ENCODE results near the gene EXPH5.
A peak's percentile ranks its signal among the peaks of the same experiment; 100 is the strongest.

The EXPH5 gene

GRCh38 chr11:108565653-108566052, 27.9 kb downstream of the EXPH5 start:
- in situ Hi-C loops (cut with MboI; ENCODE audit: low sequenced_read_pairs): no loop called here
- Histone ChIP-seq H3K4me1 (no peaks in the 10 kb centered on the region), H3K9me3 (no peaks in the 10 kb centered on the region), H3K27me3 (ENCODE audit: low read depth) (no peaks in the 10 kb centered on the region), H3K36me3 (replicated peaks) (no peaks in the 10 kb centered on the region), H3K4me3 (no peak overlapping the region)
- no peak for DNase-seq (ENCODE audit: low spot score in 2 of 2)

- Histone ChIP-seq H3K9me3 (no peaks in the 10 kb centered on the region), H3K27me3 (ENCODE audit: low read depth) (no peaks in the 10 kb centered on the region), H3K4me3 (no peak overlapping the region), H3K36me3 (replicated peaks) (no peaks in the 10 kb centered on the region), H3K4me1 (no peaks in the 10 kb centered on the region)
- no peak for DNase-seq (ENCODE audit: low spot score in 2 of 2)
- in situ Hi-C loops (cut with MboI; ENCODE audit: low sequenced_read_pairs): no loop called here
Observed at GRCh38 chr11:108562746-108563581, 30.6 kb downstream of the EXPH5 start.

- H3K27me3 ChIP-seq (ENCODE audit: low read depth): no peaks in the 10 kb centered on the region
- in situ Hi-C loops (cut with MboI; ENCODE audit: low sequenced_read_pairs): no loop called here
Observed at GRCh38 chr11:108561535-108561991, 32.0 kb downstream of the EXPH5 start.

GRCh38 chr11:108559904-108560303, 33.7 kb downstream of the EXPH5 start:
- no peaks in the 10 kb centered on the region for H3K4me1 ChIP-seq
- no peak overlapping the region for H3K4me3 ChIP-seq
- H3K27me3 ChIP-seq (ENCODE audit: low read depth): no peaks in the 10 kb centered on the region
- no peaks in the 10 kb centered on the region for H3K9me3 ChIP-seq
- in situ Hi-C loops (cut with MboI; ENCODE audit: low sequenced_read_pairs): no loop called here
- no peaks in the 10 kb centered on the region for H3K36me3 ChIP-seq (replicated peaks)
- DNase-seq (ENCODE audit: low spot score in 2 of 2): no peak

More at GRCh38 chr11:108561535-108561991, 32.0 kb downstream of the EXPH5 start:
- DNase-seq (ENCODE audit: low spot score in 2 of 2): no peak
- H3K36me3 ChIP-seq (replicated peaks): no peaks in the 10 kb centered on the region
- H3K4me3 ChIP-seq: no peak overlapping the region
- H3K4me1 ChIP-seq: no peaks in the 10 kb centered on the region
- no peaks in the 10 kb centered on the region for H3K9me3 ChIP-seq

GRCh38 chr11:108559340-108559739, 34.2 kb downstream of the EXPH5 start:
- Histone ChIP-seq H3K4me1 (no peaks in the 10 kb centered on the region), H3K9me3 (no peaks in the 10 kb centered on the region), H3K4me3 (no peak overlapping the region), H3K27me3 (ENCODE audit: low read depth) (no peaks in the 10 kb centered on the region), H3K36me3 (replicated peaks) (no peaks in the 10 kb centered on the region)
- in situ Hi-C loops (cut with MboI; ENCODE audit: low sequenced_read_pairs): no loop called here
- DNase-seq (ENCODE audit: low spot score in 2 of 2): no peak

- in situ Hi-C loops (cut with MboI; ENCODE audit: low sequenced_read_pairs): no loop called here
- Histone ChIP-seq H3K27me3 (ENCODE audit: low read depth) (no peaks in the 10 kb centered on the region), H3K9me3 (no peaks in the 10 kb centered on the region), H3K4me3 (no peak overlapping the region), H3K4me1 (no peaks in the 10 kb centered on the region), H3K36me3 (replicated peaks) (no peaks in the 10 kb centered on the region)
- DNase-seq (ENCODE audit: low spot score in 2 of 2): no peak
Observed at GRCh38 chr11:108558222-108558621, 35.3 kb downstream of the EXPH5 start.

- Histone ChIP-seq H3K27me3 (ENCODE audit: low read depth) (no peaks in the 10 kb centered on the region), H3K9me3 (no peaks in the 10 kb centered on the region), H3K4me3 (no peak overlapping the region), H3K4me1 (peaks cover 14% of the 10 kb centered on the region), H3K36me3 (replicated peaks) (no peaks in the 10 kb centered on the region)
- in situ Hi-C loops (cut with MboI; ENCODE audit: low sequenced_read_pairs): no loop called here
- DNase-seq (ENCODE audit: low spot score in 2 of 2): no peak
Observed at GRCh38 chr11:108556019-108556418, 37.5 kb downstream of the EXPH5 start.

GRCh38 chr11:108551651-108552462, 41.7 kb downstream of the EXPH5 start:
- no peak overlapping the region for H3K4me3 ChIP-seq
- no peaks in the 10 kb centered on the region for H3K27me3 ChIP-seq (ENCODE audit: low read depth)
- no peaks in the 10 kb centered on the region for H3K36me3 ChIP-seq (replicated peaks)
- in situ Hi-C loops (cut with MboI; ENCODE audit: low sequenced_read_pairs): no loop called here
- peak; percentile 26 to 44 for DNase-seq (ENCODE audit: low spot score in 2 of 2)
- H3K4me1 ChIP-seq: peaks cover 18% of the 10 kb centered on the region
- H3K9me3 ChIP-seq: no peaks in the 10 kb centered on the region

GRCh38 chr11:108549319-108549885, 44.2 kb downstream of the EXPH5 start:
- H3K36me3 ChIP-seq (replicated peaks): no peaks in the 10 kb centered on the region
- no peak for DNase-seq (ENCODE audit: low spot score in 2 of 2)
- peaks cover 18% of the 10 kb centered on the region for H3K4me1 ChIP-seq
- H3K9me3 ChIP-seq: no peaks in the 10 kb centered on the region
- no peaks in the 10 kb centered on the region for H3K27me3 ChIP-seq (ENCODE audit: low read depth)
- H3K4me3 ChIP-seq: no peak overlapping the region
- in situ Hi-C loops (cut with MboI; ENCODE audit: low sequenced_read_pairs): no loop called here

- peaks cover 6% of the 10 kb centered on the region for H3K4me1 ChIP-seq
- in situ Hi-C loops (cut with MboI; ENCODE audit: low sequenced_read_pairs): no loop called here
- peaks cover 4% of the 10 kb centered on the region for H3K36me3 ChIP-seq (replicated peaks)
- H3K9me3 ChIP-seq: no peaks in the 10 kb centered on the region
- no peak overlapping the region for H3K4me3 ChIP-seq
- no peak for DNase-seq (ENCODE audit: low spot score in 2 of 2)
- H3K27me3 ChIP-seq (ENCODE audit: low read depth): no peaks in the 10 kb centered on the region
Observed at GRCh38 chr11:108545909-108546501, 47.6 kb downstream of the EXPH5 start.

GRCh38 chr11:108543316-108543964, 50.1 kb downstream of the EXPH5 start:
- H3K36me3 ChIP-seq (replicated peaks): peaks cover 11% of the 10 kb centered on the region

GRCh38 chr11:108541531-108541930, 52.0 kb downstream of the EXPH5 start:
- DNase-seq (ENCODE audit: low spot score in 2 of 2): no peak
- no peak overlapping the region for H3K4me3 ChIP-seq
- in situ Hi-C loops (cut with MboI; ENCODE audit: low sequenced_read_pairs): no loop called here
- H3K9me3 ChIP-seq: no peaks in the 10 kb centered on the region
- no peaks in the 10 kb centered on the region for H3K27me3 ChIP-seq (ENCODE audit: low read depth)
- H3K4me1 ChIP-seq: peaks cover 2% of the 10 kb centered on the region; the same call in 1 of the 2 replicates
- H3K36me3 ChIP-seq (replicated peaks): peaks cover 11% of the 10 kb centered on the region

More at GRCh38 chr11:108543316-108543964, 50.1 kb downstream of the EXPH5 start:
- Histone ChIP-seq H3K27me3 (ENCODE audit: low read depth) (no peaks in the 10 kb centered on the region), H3K9me3 (no peaks in the 10 kb centered on the region), H3K4me1 (peaks cover 2% of the 10 kb centered on the region; the same call in 1 of the 2 replicates), H3K4me3 (no peak overlapping the region)
- DNase-seq (ENCODE audit: low spot score in 2 of 2): no peak
- in situ Hi-C loops (cut with MboI; ENCODE audit: low sequenced_read_pairs): no loop called here

- H3K4me3 ChIP-seq: no peak overlapping the region
- in situ Hi-C loops (cut with MboI; ENCODE audit: low sequenced_read_pairs): no loop called here
- H3K9me3 ChIP-seq: no peaks in the 10 kb centered on the region
- peaks cover 23% of the 10 kb centered on the region for H3K36me3 ChIP-seq (replicated peaks)
- DNase-seq (ENCODE audit: low spot score in 2 of 2): no peak
- H3K4me1 ChIP-seq: peaks cover 2% of the 10 kb centered on the region; the same call in 1 of the 2 replicates
- H3K27me3 ChIP-seq (ENCODE audit: low read depth): no peaks in the 10 kb centered on the region
Observed at GRCh38 chr11:108538502-108538901, 55.1 kb downstream of the EXPH5 start.
